ENCODE data around the gene RAD21L1.
"Not testable (repeated sequence)": the region's sequence is repeated elsewhere in the genome, so short reads cannot be mapped to it uniquely, and the experiment has no call there.

RAD21L1 gene

GRCh38 chr20:1247689-1248088 is 21.8 kb downstream of the RAD21L1 start:
- TF ChIP-seq CTCF (IDR thresholded peaks at IDR 0.05; ENCODE audit: low read depth, low read length) = no peak
- H3K36me3 ChIP-seq = no peaks in the 10 kb centered on the region
- H3K27me3 ChIP-seq = no peaks in the 10 kb centered on the region
- no peaks in the 10 kb centered on the region for H3K4me1 ChIP-seq
- no peak overlapping the region for H3K4me3 ChIP-seq (ENCODE audit: low read depth, low read length)
- H3K9me3 ChIP-seq = no peaks in the 10 kb centered on the region
- no peak for DNase-seq

- not testable (repeated sequence) for DNase-seq; H3K4me3 ChIP-seq (ENCODE audit: low read depth, low read length); H3K9me3 ChIP-seq; H3K4me1 ChIP-seq; H3K27me3 ChIP-seq; H3K36me3 ChIP-seq
Measured at GRCh38 chr20:1250282-1250681, 24.4 kb downstream of the RAD21L1 start.

GRCh38 chr20:1252416-1252815 is 26.6 kb downstream of the RAD21L1 start:
- no peaks in the 10 kb centered on the region for H3K4me1 ChIP-seq
- no peaks in the 10 kb centered on the region for H3K9me3 ChIP-seq
- H3K4me3 ChIP-seq (ENCODE audit: low read depth, low read length) = no peak overlapping the region
- no peaks in the 10 kb centered on the region for H3K36me3 ChIP-seq
- H3K27me3 ChIP-seq = no peaks in the 10 kb centered on the region
- TF ChIP-seq CTCF (IDR thresholded peaks at IDR 0.05; ENCODE audit: low read depth, low read length) = no peak
- no peak for DNase-seq

GRCh38 chr20:1254254-1254653 is 28.4 kb downstream of the RAD21L1 start:
- Histone ChIP-seq H3K9me3 (no peaks in the 10 kb centered on the region), H3K27me3 (no peaks in the 10 kb centered on the region), H3K36me3 (no peaks in the 10 kb centered on the region), H3K4me3 (ENCODE audit: low read depth, low read length) (no peak overlapping the region), H3K4me1 (no peaks in the 10 kb centered on the region)
- TF ChIP-seq CTCF (IDR thresholded peaks at IDR 0.05; ENCODE audit: low read depth, low read length) = no peak
- DNase-seq = no peak

GRCh38 chr20:1255675-1256074 is 29.8 kb downstream of the RAD21L1 start:
- no peak overlapping the region for H3K4me3 ChIP-seq (ENCODE audit: low read depth, low read length)
- H3K27me3 ChIP-seq = no peaks in the 10 kb centered on the region
- DNase-seq = no peak
- H3K36me3 ChIP-seq = no peaks in the 10 kb centered on the region
- no peaks in the 10 kb centered on the region for H3K4me1 ChIP-seq
- no peak for TF ChIP-seq CTCF (IDR thresholded peaks at IDR 0.05; ENCODE audit: low read depth, low read length)
- H3K9me3 ChIP-seq = no peaks in the 10 kb centered on the region

GRCh38 chr20:1263853-1264252 is 38.0 kb downstream of the RAD21L1 start:
- Histone ChIP-seq H3K9me3 (no peaks in the 10 kb centered on the region), H3K36me3 (no peaks in the 10 kb centered on the region), H3K4me1 (no peaks in the 10 kb centered on the region), H3K27me3 (no peaks in the 10 kb centered on the region), H3K4me3 (ENCODE audit: low read depth, low read length) (no peak overlapping the region)
- no peak for TF ChIP-seq CTCF (IDR thresholded peaks at IDR 0.05; ENCODE audit: low read depth, low read length)
- no peak for DNase-seq

GRCh38 chr20:1264727-1265126 is 38.9 kb downstream of the RAD21L1 start:
- no peak for TF ChIP-seq CTCF (IDR thresholded peaks at IDR 0.05; ENCODE audit: low read depth, low read length)
- Histone ChIP-seq H3K9me3 (no peaks in the 10 kb centered on the region), H3K4me1 (no peaks in the 10 kb centered on the region), H3K36me3 (no peaks in the 10 kb centered on the region), H3K27me3 (no peaks in the 10 kb centered on the region), H3K4me3 (ENCODE audit: low read depth, low read length) (no peak overlapping the region)
- no peak for DNase-seq

Data from BE2C (cell line).